H1 (cell line): ENCODE results near the gene LAMP1. TPM values are rescaled to one million over a fixed set of nuclear protein-coding genes. Genes with fewer than 3 reads are reported as not detected.

Source experiments
- CTCF ChIA-PET: fragments of 300-600 bp; sonication (Branson Sonifier 250); formaldehyde crosslinking; loops from one replicate; lab custom pipeline; 2021; ENCODE audit not compliant: partially characterized antibody; lab: Charles Lee
- POLR2A ChIA-PET: fragments of 300-600 bp; sonication (Branson Sonifier 250); formaldehyde crosslinking; loops from one replicate; lab custom pipeline; 2021; ENCODE audit warnings: inconsistent platforms; ENCODE audit not compliant: partially characterized antibody; lab: Charles Lee
- DNase-seq, 2 experiments: peaks; one replicate each; pipeline versions ENCODE4 v3.0.0 to v3.0.0-alpha.2; 2010 to 2022; ENCODE audit warnings: low spot score in 2 of 2, low read depth in 1 of 2, mixed read lengths in 1 of 2
- FAIRE-seq: peaks from 2 replicates; lab custom pipeline; 2011; peaks lifted over from hg19 to GRCh38; lab: Jason Lieb, UNC
- H2AFZ ChIP-seq: 2 replicates; pipeline ENCODE4 v1.8.1; 2012; ENCODE audit warnings: low read length, inconsistent platforms
- H2AK5ac ChIP-seq: 2 replicates; pipeline ENCODE4 v1.6.1; 2013; ENCODE audit warnings: low read depth, low read length
- H2BK120ac ChIP-seq: replicated peaks from 2 replicates; pipeline ENCODE3; 2013; ENCODE audit warnings: low read depth, low read length, inconsistent platforms
- H2BK12ac ChIP-seq: 2 replicates; pipeline ENCODE4 v1.6.1; 2013; ENCODE audit warnings: low read depth, low read length
- H2BK15ac ChIP-seq: 2 replicates; pipeline ENCODE4 v1.6.1; 2013; ENCODE audit warnings: low read length
- H2BK20ac ChIP-seq: 2 replicates; pipeline ENCODE4 v1.6.1; 2013; ENCODE audit warnings: low read length
- H2BK5ac ChIP-seq: 2 replicates; pipeline ENCODE4 v1.6.1; 2013; ENCODE audit warnings: low read depth, low read length
- H3K14ac ChIP-seq: 2 replicates; pipeline ENCODE4 v1.6.1; 2013; ENCODE audit warnings: inconsistent platforms; ENCODE audit not compliant: insufficient read length
- H3K18ac ChIP-seq: 2 replicates; pipeline ENCODE4 v1.6.1; 2013; ENCODE audit warnings: low read length; ENCODE audit errors: extremely low read depth
- H3K23ac ChIP-seq: 2 replicates; pipeline ENCODE4 v1.6.1; 2013; ENCODE audit warnings: inconsistent platforms; ENCODE audit not compliant: insufficient read length
- H3K23me2 ChIP-seq: 2 replicates; pipeline ENCODE4 v1.6.1; 2013; ENCODE audit warnings: low read depth, low read length
- H3K27ac ChIP-seq: 2 replicates; pipeline ENCODE4 v1.6.1; 2011; ENCODE audit warnings: low read depth, low read length, inconsistent platforms
- H3K27me3 ChIP-seq, 4 experiments: replicated peaks in 1 of 4; 1 replicate in 1 of 4; 2 replicates in 3 of 4; pipeline versions ENCODE4 v1.6.1 to v1.8.1; 2011 to 2013; ENCODE audit warnings: low read length in 3 of 4, mild to moderate bottlenecking in 3 of 4, inconsistent platforms in 2 of 4, mixed read lengths in 2 of 4, moderate library complexity in 1 of 4; ENCODE audit not compliant: control insufficient read depth in 3 of 4, insufficient read depth in 3 of 4; ENCODE audit errors: extremely low read depth in 1 of 4
- H3K36me3 ChIP-seq, 4 experiments: 2 replicates each; pipeline versions ENCODE4 v1.6.1 to v1.8.1; 2011 to 2013; ENCODE audit warnings: mild to moderate bottlenecking in 4 of 4, low read length in 3 of 4, moderate library complexity in 2 of 4, control low read depth in 1 of 4, inconsistent platforms in 1 of 4; ENCODE audit not compliant: insufficient read depth in 4 of 4, control insufficient read depth in 2 of 4
- H3K4ac ChIP-seq: replicated peaks from 2 replicates; pipeline ENCODE3; 2013; ENCODE audit warnings: low read length, low read depth, mixed read lengths, inconsistent platforms; ENCODE audit not compliant: insufficient read length
- H3K4me1 ChIP-seq, 4 experiments: replicated peaks in 1 of 4; 1 replicate in 1 of 4; 2 replicates in 3 of 4; pipeline versions ENCODE4 v1.6.1 to v1.8.1; 2011 to 2013; ENCODE audit warnings: low read length in 3 of 4, inconsistent platforms in 2 of 4, mixed read lengths in 1 of 4; ENCODE audit not compliant: insufficient read depth in 4 of 4, control insufficient read depth in 3 of 4
- H3K4me2 ChIP-seq, 2 experiments: 2 replicates each; pipeline versions ENCODE4 v1.6.1 to v1.8.1; 2011 to 2013; ENCODE audit warnings: low read depth in 2 of 2, low read length in 2 of 2, control low read depth in 1 of 2, inconsistent platforms in 1 of 2, mild to moderate bottlenecking in 1 of 2; ENCODE audit not compliant: insufficient read depth in 1 of 2
- H3K4me3 ChIP-seq, 4 experiments: fragments of 200-600, 300-600 bp in 1 of 4; sonication (generic), shearing (Covaris generic), sonication (Bioruptor Twin) in 1 of 4; 2 replicates each; pipeline versions ENCODE4 v1.5.1 to v1.8.1; 2011 to 2016; ENCODE audit warnings: low read length in 4 of 4, low read depth in 3 of 4, control low read depth in 2 of 4, inconsistent platforms in 2 of 4, mild to moderate bottlenecking in 2 of 4, mixed read lengths in 1 of 4, moderate library complexity in 1 of 4; ENCODE audit not compliant: insufficient read depth in 2 of 4; ENCODE audit errors: extremely low read depth in 1 of 4
- H3K56ac ChIP-seq: replicated peaks from 2 replicates; pipeline ENCODE3; 2013; ENCODE audit warnings: low read depth, mild to moderate bottlenecking, mixed read lengths, low read length, inconsistent platforms; ENCODE audit not compliant: insufficient read length
- H3K79me1 ChIP-seq: 2 replicates; pipeline ENCODE4 v1.6.1; 2013; ENCODE audit warnings: low read depth, low read length, control low read depth
- H3K79me2 ChIP-seq, 2 experiments: 2 replicates each; pipeline versions ENCODE4 v1.6.1 to v1.8.1; 2012 to 2013; ENCODE audit warnings: low read length in 2 of 2, mild to moderate bottlenecking in 2 of 2, inconsistent platforms in 1 of 2; ENCODE audit not compliant: insufficient read depth in 2 of 2, control insufficient read depth in 1 of 2
- H3K9ac ChIP-seq, 4 experiments: replicated peaks in 1 of 4; 1 replicate in 1 of 4; 2 replicates in 3 of 4; pipeline versions ENCODE4 v1.6.1 to v1.8.1; 2011 to 2013; ENCODE audit warnings: low read depth in 3 of 4, low read length in 3 of 4, control low read depth in 2 of 4, mild to moderate bottlenecking in 2 of 4, moderate library complexity in 2 of 4, inconsistent platforms in 1 of 4; ENCODE audit errors: extremely low read depth in 1 of 4
- H3K9me3 ChIP-seq, 2 experiments: 2 replicates each; pipeline versions ENCODE4 v1.6.1 to v1.8.1; 2012 to 2013; ENCODE audit warnings: mild to moderate bottlenecking in 2 of 2, moderate library complexity in 2 of 2, control low read depth in 1 of 2, inconsistent platforms in 1 of 2, low read depth in 1 of 2, low read length in 1 of 2, mixed read lengths in 1 of 2; ENCODE audit not compliant: insufficient read depth in 2 of 2
- H4K20me1 ChIP-seq, 2 experiments: replicated peaks in 1 of 2; 2 replicates each; pipeline versions ENCODE3 to v1.8.1; 2011 to 2013; ENCODE audit warnings: inconsistent platforms in 2 of 2, low read length in 2 of 2, mild to moderate bottlenecking in 1 of 2; ENCODE audit not compliant: insufficient read depth in 2 of 2, control insufficient read depth in 1 of 2
- H4K5ac ChIP-seq: 2 replicates; pipeline ENCODE4 v1.6.1; 2013; ENCODE audit warnings: low read length, low read depth, mixed read lengths, inconsistent platforms; ENCODE audit not compliant: insufficient read length
- H4K8ac ChIP-seq: 2 replicates; pipeline ENCODE4 v1.8.0; 2013; ENCODE audit warnings: mild to moderate bottlenecking, moderate library complexity, low read length, inconsistent platforms; ENCODE audit not compliant: insufficient read depth; ENCODE audit errors: extremely low read depth
- H4K91ac ChIP-seq: replicated peaks from 2 replicates; pipeline ENCODE3; 2013; ENCODE audit warnings: low read length, mixed read lengths, inconsistent platforms; ENCODE audit not compliant: insufficient read length
- MAFK ChIP-seq: IDR thresholded peaks from 2 replicates; pipeline ENCODE4 v1.6.1; 2012; ENCODE audit warnings: low read depth, mild to moderate bottlenecking, improper control_type of control experiment, low read length
- RAD21 ChIP-seq, 2 experiments: IDR thresholded peaks in 1 of 2; conservative IDR thresholded peaks in 1 of 2; 2 replicates each; pipeline ENCODE4 v1.6.1; 2011; ENCODE audit warnings: low read depth in 2 of 2, low read length in 2 of 2, improper control_type of control experiment in 1 of 2, inconsistent platforms in 1 of 2, mild to moderate bottlenecking in 1 of 2, moderate library complexity in 1 of 2
- SP1 ChIP-seq: IDR thresholded peaks from 2 replicates; pipeline ENCODE4 v1.6.1; 2011; ENCODE audit warnings: low read depth, low read length
- SP4 ChIP-seq: IDR thresholded peaks from 2 replicates; pipeline ENCODE4 v1.6.1; 2012; ENCODE audit warnings: low read length, inconsistent platforms
- TCF12 ChIP-seq: IDR thresholded peaks from 2 replicates; pipeline ENCODE4 v1.6.1; 2011; ENCODE audit warnings: low read depth, mild to moderate bottlenecking, low read length
- YY1 ChIP-seq: IDR thresholded peaks from 2 replicates; pipeline ENCODE4 v1.6.1; 2011; ENCODE audit warnings: low read depth, mild to moderate bottlenecking, low read length
- WGBS, 2 experiments: shearing (Covaris generic) in 1 of 2; methylation state at CpG; one replicate each; pipeline versions ENCODE4 v1.1.6 to v1.1.7; 2013 to 2015; ENCODE audit warnings: low lambda C conversion rate in 2 of 2, mixed read lengths in 2 of 2, inconsistent platforms in 1 of 2, low coverage in 1 of 2, missing lambda C conversion rate in 1 of 2; ENCODE audit not compliant: insufficient replicate concordance in 2 of 2, insufficient coverage in 1 of 2, insufficient read length in 1 of 2; ENCODE audit errors: extremely low coverage in 1 of 2, missing lambda C conversion rate in 1 of 2; 5-methylcytosine and 5-hydroxymethylcytosine counted together
- polyA plus RNA-seq, 7 experiments: library from polyadenylated mRNA; depleted of rRNA in 3 of 7; stranded (reverse) in 5 of 7; unstranded in 2 of 7; fragments of >200 nt in 5 of 7; fragments of 200-250 nt in 2 of 7; gene quantifications; 1 replicate in 5 of 7; 2 replicates in 1 of 7; 4 replicates in 1 of 7; pipeline versions ENCODE4 v1.2.1 to v1.2.3, GENCODE V29; 2011 to 2013; ENCODE audit warnings: missing spikeins in 2 of 7, mixed read lengths in 2 of 7
- total RNA-seq: library from RNA; stranded (reverse); fragmentation: NEBNext Ultra II Directional; extraction: Animal tissue kit (Norgen Biotek cat#: 25700); gene quantifications from 2 replicates; pipeline ENCODE4 v1.2.1, GENCODE V29; 2021
- TF ChIP-seq, protein P1 (sequence below), 3 experiments: IDR thresholded peaks; 1 replicate in 2 of 3; 2 replicates in 1 of 3; pipeline versions ENCODE4 v1.5.1 to v1.6.1; 2011; ENCODE audit warnings: low read length in 3 of 3, mild to moderate bottlenecking in 3 of 3, inconsistent platforms in 2 of 3, low read depth in 1 of 3, moderate library complexity in 1 of 3; ENCODE audit not compliant: insufficient read depth in 1 of 3; ENCODE audit errors: control extremely low read depth in 1 of 3

The LAMP1 gene
- total and polyA plus RNA-seq, 2 of the 8 experiments (the other 6 are each of a cell fraction or from before 2014, with no cell fraction given): 97.6 to 140 TPM

DNA sequence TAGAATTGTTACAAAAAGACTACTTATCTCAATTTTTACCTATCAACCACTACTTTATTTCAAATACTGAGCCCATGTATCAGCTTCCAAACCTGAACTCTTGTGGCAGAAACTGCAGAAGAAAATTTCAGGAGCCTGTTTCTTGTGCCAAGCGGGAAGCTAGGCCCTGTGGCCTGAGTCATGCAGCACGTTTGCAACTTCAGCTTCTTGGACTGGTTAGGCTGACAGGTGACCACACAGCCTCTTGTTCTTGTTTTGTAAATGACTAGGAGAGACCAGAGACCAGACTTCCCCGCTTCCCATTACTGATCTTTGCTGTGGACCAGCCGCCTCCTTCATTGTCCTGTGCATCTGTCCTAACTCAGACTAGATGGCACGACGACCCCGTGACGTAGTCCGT is 3.4 kb upstream of the LAMP1 start:
- POLR2A ChIA-PET: no interaction called here
- H3K27me3 ChIP-seq: peaks cover 0 to 2% (median 0%) of the 10 kb centered on the region in 4 experiments; a peak in 4 of 7 replicates
- H3K4me3 ChIP-seq: no peak overlapping the region
- H3K18ac ChIP-seq: no peak overlapping the region
- peaks cover 8% of the 10 kb centered on the region for H3K23me2 ChIP-seq
- 86% methylated on average over 9 of the region's 9 CpGs; no CpG with 5 or more reads in 1 of the 2 experiments for WGBS, 2 experiments
- H2AK5ac ChIP-seq: no peak overlapping the region
- no peak overlapping the region for H2AFZ ChIP-seq
- no peak overlapping the region for H3K9ac ChIP-seq
- H2BK120ac ChIP-seq: no peak overlapping the region
- no peak overlapping the region for H3K4ac ChIP-seq
- H3K4me1 ChIP-seq: peaks cover 0 to 5% (median 3%) of the 10 kb centered on the region in 4 experiments; a peak in 5 of 7 replicates
- H4K20me1 ChIP-seq: peaks cover 0 to 2% of the 10 kb centered on the region in 2 experiments
- no peak overlapping the region for H2BK15ac ChIP-seq
- H2BK20ac ChIP-seq: no peak overlapping the region
- H3K14ac ChIP-seq: no peak overlapping the region
- CTCF ChIA-PET: no interaction called here
- H4K91ac ChIP-seq: no peak overlapping the region
- H4K8ac ChIP-seq: no peak overlapping the region
- no peak overlapping the region for H3K4me2 ChIP-seq
- H3K23ac ChIP-seq: no peak overlapping the region
- H2BK12ac ChIP-seq: no peak overlapping the region
- no peak overlapping the region for H3K56ac ChIP-seq
- H2BK5ac ChIP-seq: no peak overlapping the region
- H3K36me3 ChIP-seq: no peaks in the 10 kb centered on the region
- H4K5ac ChIP-seq: no peak overlapping the region
- no peaks in the 10 kb centered on the region for H3K79me1 ChIP-seq
- H3K79me2 ChIP-seq: peaks cover 12 to 13% of the 10 kb centered on the region in 2 experiments
- no peaks in the 10 kb centered on the region for H3K9me3 ChIP-seq
- H3K27ac ChIP-seq: no peak overlapping the region
- DNase-seq (no peak), FAIRE-seq (no peak)
- TF ChIP-seq SP4: no peak
- no peak for TF ChIP-seq MAFK
- TF ChIP-seq, protein P1, sequence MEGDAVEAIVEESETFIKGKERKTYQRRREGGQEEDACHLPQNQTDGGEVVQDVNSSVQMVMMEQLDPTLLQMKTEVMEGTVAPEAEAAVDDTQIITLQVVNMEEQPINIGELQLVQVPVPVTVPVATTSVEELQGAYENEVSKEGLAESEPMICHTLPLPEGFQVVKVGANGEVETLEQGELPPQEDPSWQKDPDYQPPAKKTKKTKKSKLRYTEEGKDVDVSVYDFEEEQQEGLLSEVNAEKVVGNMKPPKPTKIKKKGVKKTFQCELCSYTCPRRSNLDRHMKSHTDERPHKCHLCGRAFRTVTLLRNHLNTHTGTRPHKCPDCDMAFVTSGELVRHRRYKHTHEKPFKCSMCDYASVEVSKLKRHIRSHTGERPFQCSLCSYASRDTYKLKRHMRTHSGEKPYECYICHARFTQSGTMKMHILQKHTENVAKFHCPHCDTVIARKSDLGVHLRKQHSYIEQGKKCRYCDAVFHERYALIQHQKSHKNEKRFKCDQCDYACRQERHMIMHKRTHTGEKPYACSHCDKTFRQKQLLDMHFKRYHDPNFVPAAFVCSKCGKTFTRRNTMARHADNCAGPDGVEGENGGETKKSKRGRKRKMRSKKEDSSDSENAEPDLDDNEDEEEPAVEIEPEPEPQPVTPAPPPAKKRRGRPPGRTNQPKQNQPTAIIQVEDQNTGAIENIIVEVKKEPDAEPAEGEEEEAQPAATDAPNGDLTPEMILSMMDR (IDR thresholded peaks at IDR 0.05; ENCODE audit: control extremely low read depth in 1 of 3, insufficient read depth in 1 of 3, low read depth in 1 of 3, low read length in 3 of 3): no peak
- TF ChIP-seq SP1: no peak
- TF ChIP-seq RAD21 (IDR thresholded peaks at IDR 0.05 in 1 of 2, conservative IDR thresholded peaks at IDR 0.05 in 1 of 2; ENCODE audit: low read depth in 2 of 2, low read length in 2 of 2): no peak
- no peak for TF ChIP-seq TCF12
- no peak for TF ChIP-seq YY1
